Measurements from ENCODE around the gene TRAF4. TPM values are rescaled to one million over a fixed set of nuclear protein-coding genes. Genes with fewer than 3 reads are reported as not detected.
A peak's percentile ranks its signal among the peaks of the same experiment; 100 is the strongest.

The TRAF4 gene
- total RNA-seq, 1 donor from 2014 or later: 172 TPM

DNA sequence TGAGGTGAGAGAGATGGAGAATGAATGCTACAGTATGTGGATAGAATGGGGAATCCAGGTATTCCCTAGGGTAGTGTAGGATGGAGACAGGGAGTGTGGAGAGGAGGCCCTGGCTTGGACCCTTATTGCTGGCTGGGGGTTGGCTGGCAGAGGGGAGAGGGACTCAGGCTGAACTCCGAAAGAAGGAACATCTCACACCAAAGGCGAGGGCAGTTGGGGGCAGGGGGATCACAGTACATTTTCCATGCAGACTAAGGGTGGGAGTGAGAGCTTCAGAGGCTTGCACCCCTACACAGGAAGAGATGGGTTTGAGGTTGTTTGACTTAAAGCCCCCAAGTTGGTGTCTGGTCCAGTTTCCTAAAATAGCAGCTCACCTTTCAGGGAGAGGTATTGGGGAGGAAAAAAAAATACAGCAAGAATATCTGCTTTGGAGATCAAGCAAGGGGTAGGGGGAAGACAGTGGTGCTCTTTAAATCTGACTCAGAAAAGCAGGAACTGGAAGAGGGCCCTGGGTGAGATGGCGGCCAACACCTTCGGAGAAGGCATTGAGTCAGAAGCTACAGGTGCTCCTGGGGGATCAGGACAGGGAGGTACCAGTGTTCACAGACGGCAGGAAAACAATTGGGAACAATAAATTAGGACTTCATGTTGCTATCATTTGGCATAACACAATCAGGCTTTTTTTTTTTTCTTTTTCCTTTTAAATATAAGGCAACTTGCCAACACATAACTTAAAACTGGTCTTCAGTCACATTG lies 12.4 kb downstream of the TRAF4 start:
- Mint-ChIP-seq H3K27ac (ENCODE audit: unreplicated experiment) (no peak overlapping the region), H3K27me3 (ENCODE audit: low read depth) (no peaks in the 10 kb centered on the region), H3K9me3 (no peaks in the 10 kb centered on the region), H3K4me3 (peak overlapping the region; percentile 27), H3K36me3 (ENCODE audit: low read depth) (peaks cover 14% of the 10 kb centered on the region), H3K4me1 (peaks cover 20% of the 10 kb centered on the region)
- TF ChIP-seq, protein P1, sequence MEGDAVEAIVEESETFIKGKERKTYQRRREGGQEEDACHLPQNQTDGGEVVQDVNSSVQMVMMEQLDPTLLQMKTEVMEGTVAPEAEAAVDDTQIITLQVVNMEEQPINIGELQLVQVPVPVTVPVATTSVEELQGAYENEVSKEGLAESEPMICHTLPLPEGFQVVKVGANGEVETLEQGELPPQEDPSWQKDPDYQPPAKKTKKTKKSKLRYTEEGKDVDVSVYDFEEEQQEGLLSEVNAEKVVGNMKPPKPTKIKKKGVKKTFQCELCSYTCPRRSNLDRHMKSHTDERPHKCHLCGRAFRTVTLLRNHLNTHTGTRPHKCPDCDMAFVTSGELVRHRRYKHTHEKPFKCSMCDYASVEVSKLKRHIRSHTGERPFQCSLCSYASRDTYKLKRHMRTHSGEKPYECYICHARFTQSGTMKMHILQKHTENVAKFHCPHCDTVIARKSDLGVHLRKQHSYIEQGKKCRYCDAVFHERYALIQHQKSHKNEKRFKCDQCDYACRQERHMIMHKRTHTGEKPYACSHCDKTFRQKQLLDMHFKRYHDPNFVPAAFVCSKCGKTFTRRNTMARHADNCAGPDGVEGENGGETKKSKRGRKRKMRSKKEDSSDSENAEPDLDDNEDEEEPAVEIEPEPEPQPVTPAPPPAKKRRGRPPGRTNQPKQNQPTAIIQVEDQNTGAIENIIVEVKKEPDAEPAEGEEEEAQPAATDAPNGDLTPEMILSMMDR (conservative IDR thresholded peaks at IDR 0.05): no peak
- no peak for DNase-seq (ENCODE audit: low read depth, low spot score)

DNA sequence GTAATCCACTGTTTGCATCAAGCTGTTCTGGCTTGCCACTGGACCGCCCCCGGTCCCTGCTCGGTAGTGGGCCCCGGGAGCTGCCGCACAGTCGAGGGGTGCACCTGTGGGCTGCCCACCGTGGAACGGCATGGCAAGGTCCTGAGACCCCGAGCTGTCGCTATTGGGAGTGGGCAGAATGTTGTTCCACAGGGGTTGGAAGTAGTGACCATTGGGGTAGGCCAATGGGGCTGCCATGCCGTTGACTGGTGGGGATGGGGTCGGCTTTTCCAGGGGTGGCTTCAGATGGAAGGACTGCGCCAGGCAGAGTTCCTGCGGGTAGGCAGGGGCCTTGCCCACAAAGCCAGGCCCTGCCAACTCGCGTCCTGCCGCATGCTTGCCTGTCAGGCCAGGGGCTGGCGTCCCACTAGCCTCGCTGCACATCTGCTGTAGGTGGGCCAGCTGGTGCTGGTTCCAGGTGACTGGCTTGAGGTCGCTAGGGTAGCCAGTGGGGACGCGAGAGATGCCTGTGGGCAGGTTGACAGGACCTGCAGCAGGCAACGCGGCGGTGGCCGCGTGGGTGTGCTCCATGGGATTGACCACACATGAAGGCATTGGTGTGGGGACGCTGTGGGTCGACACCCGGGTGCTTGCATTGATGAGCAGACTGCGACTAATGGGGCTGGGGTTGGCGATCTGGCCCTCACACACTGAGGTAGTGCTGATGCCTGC lies 14.8 kb downstream of the TRAF4 start:
- Mint-ChIP-seq H3K27ac (ENCODE audit: unreplicated experiment) (no peak overlapping the region), H3K4me1 (peaks cover 29% of the 10 kb centered on the region), H3K4me3 (no peak overlapping the region), H3K36me3 (ENCODE audit: low read depth) (peaks cover 11% of the 10 kb centered on the region), H3K9me3 (no peaks in the 10 kb centered on the region), H3K27me3 (ENCODE audit: low read depth) (no peaks in the 10 kb centered on the region)
- DNase-seq (ENCODE audit: low read depth, low spot score): no peak
- TF ChIP-seq, protein P1 (conservative IDR thresholded peaks at IDR 0.05): no peak

DNA sequence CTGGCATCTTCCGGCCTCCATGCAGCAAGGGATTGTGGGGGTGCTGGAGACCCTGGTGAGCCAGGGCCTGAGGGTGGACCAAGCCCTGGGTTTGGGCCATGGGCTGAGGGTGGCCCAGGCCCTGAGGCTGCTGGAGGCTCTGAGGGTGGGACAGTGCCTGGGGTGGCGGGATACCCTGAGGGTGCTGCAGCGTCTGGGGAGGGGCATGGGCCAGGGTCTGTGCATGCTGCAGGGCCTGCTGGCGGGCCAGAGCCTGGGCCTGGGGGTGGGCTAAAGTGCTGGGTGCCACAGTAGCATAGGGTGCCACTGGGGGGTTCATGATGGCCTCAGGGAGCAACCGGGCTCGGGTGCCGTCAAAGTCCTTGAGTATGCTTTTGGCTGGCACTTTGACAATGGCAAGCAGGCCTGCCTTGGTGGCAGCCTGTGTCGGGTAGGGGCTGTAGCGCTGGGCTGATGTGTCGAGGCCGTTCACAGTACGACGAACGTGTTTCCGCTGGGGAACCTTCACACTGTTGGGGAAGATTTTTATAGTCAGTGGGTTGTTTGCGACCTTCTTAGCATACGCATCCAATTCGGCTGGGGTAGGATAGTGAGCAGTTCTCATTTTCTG lies 15.6 kb downstream of the TRAF4 start:
- Mint-ChIP-seq H3K27me3 (ENCODE audit: low read depth) (no peaks in the 10 kb centered on the region), H3K4me1 (peaks cover 32% of the 10 kb centered on the region), H3K9me3 (no peaks in the 10 kb centered on the region), H3K4me3 (peak overlapping the region; percentile 62), H3K36me3 (ENCODE audit: low read depth) (peaks cover 11% of the 10 kb centered on the region), H3K27ac (ENCODE audit: unreplicated experiment) (no peak overlapping the region)
- TF ChIP-seq, protein P1 (conservative IDR thresholded peaks at IDR 0.05): no peak
- no peak for DNase-seq (ENCODE audit: low read depth, low spot score)

DNA sequence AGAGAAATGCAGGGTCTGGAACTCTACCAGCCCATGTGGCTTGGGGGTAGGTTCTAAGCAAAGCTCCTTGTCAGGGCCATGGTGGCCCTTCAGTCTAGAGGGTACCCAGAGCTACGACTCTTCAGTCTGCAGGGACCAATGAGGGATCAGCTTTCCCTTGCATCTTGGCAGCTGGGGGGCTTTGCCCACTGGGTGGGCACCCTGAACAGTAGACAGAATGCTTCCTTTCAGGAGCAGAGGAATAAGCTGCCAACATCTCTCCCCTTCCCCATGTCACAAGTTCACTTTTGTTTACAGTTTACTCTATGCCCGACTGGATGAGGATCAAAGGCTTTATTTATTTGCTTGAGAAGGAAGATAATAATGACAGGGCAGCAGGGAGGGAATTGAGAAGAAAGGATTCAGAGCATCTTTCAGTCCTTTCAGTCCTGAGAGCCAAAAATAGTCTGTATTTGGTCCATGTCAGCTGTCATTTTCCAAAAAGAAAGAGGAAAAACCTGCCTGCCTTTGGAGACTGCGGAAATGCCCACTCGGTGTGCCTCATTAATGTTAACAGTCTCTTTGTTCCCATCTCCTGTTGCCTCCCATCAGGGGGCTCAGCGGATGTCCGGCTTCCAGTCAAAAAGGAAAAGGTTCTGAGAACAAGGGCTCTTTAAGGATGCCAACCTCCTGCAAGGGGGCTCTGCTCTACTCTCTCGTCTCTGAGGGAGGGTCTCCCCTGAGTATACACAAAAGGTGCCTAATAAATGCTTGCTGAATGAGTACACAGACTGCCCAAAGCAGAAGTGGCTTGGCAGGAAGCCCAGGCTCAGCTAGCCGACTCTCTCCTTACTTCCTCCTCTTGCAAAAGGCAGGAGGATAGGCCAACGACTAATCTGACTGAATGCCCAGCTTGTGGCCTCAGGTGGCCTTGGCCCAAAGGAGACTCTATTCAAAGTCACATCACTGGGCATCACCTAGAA lies 17.1 kb downstream of the TRAF4 start:
- H3K27ac Mint-ChIP-seq (ENCODE audit: unreplicated experiment): peak overlapping the region; percentile 94
- DNase-seq (ENCODE audit: low read depth, low spot score): no peak
- no peaks in the 10 kb centered on the region for H3K27me3 Mint-ChIP-seq (ENCODE audit: low read depth)
- H3K9me3 Mint-ChIP-seq: no peaks in the 10 kb centered on the region
- TF ChIP-seq, protein P1 (conservative IDR thresholded peaks at IDR 0.05): no peak
- H3K4me3 Mint-ChIP-seq: peak overlapping the region; percentile 28
- peaks cover 32% of the 10 kb centered on the region for H3K4me1 Mint-ChIP-seq
- H3K36me3 Mint-ChIP-seq (ENCODE audit: low read depth): peaks cover 11% of the 10 kb centered on the region
